GM21367 (cell line): Measurements from ENCODE around the gene SMIM43.
"Not testable (repeated sequence)": the region's sequence is repeated elsewhere in the genome, so short reads cannot be mapped to it uniquely, and the experiment has no call there.

ENCODE experiments used
- ATAC-seq: cut with Tn5 transposase; IDR thresholded peaks from one replicate; pipeline ENCODE4 v1.9.1; 2021; ENCODE audit not compliant: unreplicated experiment

SMIM43 gene

DNA sequence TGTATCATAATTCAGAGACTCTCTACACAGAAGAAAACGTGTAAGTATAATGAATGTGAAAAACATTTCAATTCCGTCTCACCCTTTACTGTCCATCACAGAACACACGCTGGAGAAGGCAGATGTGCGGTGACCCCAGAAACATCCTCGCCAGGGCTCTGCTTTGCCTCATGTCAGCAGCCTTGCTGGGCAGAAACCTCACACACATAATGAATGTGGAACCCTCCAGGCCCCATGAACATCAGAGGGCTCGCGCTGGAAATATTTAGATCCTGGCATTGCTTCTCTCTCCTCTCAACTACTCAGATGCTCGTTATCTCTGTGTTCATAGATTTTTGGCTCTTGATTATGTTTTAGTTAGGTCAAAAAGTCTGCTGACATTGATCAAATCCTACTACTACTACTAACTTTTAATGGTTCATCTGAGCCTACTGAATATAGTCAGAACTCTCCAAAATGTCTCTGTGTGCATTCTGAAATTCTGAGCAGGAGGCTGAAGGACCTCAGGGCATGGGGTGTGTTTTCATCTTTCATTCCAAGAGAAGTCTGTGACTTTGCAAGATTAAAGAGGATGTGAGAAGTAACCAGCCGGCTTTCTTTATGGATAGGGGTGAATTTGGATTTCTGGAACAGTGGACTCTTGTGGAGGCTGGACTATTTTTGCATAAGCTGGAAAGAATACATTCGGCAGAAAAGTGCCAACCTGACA lies 27.0 kb downstream of the SMIM43 start:
- ATAC-seq, result no peak

DNA sequence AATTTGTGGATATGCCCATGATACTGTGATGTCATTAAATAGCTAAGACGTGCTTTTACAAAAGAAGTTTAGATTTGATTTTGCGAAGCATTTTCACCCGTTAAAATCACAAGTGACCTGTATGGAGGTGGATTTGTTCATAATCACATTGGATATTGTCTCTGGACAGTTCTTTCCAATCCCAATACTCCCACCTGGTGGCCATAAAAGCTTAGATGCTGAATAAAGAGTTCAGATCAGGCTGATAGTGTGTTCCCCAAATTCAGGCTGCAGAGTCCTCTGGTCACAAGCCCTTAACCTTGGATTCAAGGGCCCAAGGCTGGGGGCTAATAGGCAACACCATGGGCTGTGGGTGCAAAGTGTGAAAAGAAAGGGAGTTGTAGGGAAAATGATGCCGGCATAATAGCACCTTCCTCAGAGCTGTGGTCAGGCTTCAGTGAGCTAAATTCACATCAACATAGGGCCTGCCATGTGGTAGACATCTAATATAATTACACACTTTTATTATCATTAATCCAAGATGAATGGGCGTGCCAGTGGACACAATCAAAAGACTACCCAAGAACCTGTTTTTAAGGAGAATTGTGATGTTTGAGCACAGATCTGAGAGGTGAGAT lies 28.1 kb downstream of the SMIM43 start:
- ATAC-seq, result no peak

DNA sequence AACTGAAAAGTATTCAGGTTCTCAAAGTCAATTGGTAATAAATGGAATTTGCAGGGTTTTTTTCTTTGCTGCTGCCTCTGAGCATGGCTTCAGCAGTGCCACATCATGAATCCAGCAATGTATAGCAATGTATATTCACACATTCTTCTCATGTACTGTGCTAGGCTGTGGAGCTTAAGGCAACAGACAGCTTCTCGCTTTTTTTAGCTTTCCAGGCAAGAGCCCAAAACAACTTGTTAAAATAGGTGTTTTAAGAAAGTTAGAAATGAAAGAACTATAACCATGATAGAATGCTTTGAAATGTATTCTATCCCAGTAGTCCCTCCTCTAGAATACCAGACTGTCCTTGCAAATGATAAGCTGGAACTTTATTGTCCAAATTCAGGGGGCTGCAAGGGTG lies 30.4 kb downstream of the SMIM43 start:
- ATAC-seq, result no peak

DNA sequence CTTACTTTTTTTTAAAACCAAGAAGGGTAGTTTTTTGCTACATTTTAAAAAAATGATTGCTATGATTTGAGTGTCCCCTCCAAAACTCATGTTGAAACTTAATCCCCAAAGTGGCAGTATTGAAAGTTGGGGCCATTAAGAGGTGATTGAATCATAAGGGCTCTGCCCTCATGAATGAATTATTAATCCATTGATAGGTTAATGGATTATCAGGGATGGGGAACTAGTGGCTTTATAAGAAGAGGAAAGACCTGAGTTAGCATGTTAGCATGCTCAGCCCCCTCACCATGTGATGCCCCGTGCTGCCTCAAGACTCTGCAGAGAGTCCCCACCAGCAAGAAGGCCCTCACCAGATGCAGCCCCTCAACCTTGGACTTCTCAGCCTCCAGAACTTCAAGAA lies 31.0 kb downstream of the SMIM43 start:
- no peak for ATAC-seq

DNA sequence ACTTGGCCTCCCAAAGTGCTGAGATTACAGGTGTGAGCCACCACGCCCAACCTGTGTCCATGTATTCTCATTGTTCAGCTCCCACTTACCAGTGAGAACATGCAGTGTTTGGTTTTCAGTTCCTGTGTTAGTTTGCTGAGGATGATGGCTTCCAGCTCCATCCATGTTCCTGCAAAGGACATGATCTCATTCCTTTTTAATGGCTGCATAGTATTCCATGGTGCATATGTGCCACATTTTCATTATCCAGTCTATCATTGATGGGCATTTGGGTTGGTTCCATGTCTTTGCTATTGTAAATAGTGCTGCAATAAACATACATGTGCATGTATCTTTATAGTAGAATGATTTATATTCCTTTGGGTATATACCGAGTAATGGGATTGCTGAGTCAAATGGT lies 35.2 kb downstream of the SMIM43 start:
- not testable (repeated sequence) for ATAC-seq

DNA sequence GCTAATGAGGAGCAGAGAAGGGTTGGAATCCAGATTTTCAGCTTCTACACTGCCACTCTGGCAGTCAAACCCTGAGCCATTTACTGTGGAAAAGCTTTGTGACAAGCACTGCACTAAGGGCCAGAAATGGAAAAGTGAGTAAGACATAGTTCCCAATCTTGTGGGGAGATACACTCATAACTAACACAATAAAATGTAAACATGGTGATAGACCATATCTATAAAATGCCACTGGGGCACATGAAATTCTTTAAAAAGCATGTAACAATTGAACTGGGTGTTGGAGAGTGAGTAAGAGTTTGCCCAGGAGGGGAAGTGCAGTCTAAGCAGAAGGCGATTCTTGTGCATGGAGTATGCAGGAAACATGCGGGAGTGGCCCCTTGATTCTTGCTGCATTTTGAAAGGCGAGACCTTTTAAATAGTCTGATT lies 36.2 kb downstream of the SMIM43 start:
- ATAC-seq, result no peak

DNA sequence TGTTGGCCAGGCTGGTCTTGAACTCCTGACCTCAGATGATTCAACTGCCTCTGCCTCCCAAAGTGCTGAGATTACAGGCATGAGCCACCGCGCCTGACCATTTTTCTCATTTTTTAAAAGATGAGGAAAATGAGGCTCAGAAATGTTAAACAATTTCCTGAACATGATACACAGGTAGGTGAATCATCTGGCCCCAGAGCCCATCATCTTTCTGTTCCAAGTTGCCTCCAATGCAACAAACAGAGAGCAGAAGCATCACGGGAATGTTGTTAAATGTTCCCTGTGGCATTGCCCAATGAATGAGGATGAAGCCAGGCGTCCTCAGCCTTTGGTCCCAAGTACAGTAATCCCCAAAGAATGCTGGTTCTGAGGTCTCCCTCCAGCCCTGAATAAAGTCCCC lies 36.9 kb downstream of the SMIM43 start:
- no peak for ATAC-seq

DNA sequence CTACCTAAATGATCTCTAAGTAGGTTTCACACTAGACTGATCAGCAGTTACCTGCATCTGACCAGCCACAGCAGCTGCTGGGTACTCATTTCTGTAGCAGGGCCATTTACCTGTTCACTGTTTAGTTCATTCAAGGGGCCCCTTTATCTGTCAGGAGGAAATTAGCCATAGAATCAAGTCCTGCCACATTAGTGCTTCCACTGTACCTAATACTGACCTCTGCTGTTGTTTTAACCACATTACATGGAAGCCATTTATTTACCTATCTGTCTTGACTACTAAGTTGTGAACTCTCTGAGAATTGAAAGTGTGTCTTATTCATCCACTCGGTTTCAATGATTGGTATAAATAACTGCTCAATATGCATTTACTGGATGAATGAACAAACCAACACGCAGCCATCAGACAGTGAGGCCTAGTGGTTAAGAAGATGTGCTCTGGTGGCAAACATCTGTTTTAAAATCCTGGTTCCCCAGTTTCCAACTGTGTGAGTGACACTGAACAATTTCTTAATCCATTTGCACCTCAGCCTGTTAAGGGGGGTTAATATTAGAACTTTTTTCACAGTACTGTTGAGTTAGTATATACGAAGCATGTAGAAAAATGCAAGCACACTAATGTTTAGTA lies 38.2 kb downstream of the SMIM43 start:
- ATAC-seq, result peak; percentile 99

DNA sequence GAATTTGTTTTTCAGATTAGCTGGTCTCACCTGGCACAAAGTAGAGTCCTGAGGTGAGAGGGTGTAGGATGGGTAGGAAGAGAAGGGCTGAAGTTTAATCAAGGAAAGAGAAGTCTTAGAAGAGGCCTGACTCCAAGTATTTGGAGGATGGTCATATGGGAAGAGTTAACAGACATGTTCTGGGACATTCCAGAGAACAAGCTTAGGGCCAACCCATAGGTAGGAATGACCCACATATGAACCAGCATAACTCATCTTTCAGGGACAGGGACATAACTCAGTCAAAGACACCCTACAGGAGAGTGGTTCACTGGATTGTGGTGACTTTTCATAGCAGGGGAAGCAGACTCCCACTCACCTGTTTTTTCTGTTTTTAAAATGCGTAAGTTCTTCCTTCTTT lies 40.3 kb downstream of the SMIM43 start:
- ATAC-seq, result no peak

DNA sequence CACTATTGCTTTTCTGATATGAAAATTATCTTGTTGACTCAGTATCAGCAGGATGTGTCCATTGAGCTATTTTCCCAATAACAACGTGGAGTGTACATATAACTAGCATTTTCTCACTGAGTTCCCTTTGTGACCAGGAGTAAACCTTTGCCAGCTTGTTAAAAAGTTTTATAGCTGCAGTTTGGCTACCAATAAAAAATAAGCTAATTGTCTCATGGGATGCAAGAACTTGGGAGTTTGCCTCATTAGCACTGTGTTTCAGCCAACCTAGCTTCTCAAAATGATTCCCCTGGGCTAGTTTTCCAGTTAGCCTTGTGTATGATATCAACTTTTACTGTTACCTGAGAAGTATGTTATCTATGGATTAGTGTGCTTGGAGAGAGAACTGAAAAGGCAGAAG lies 43.3 kb downstream of the SMIM43 start:
- no peak for ATAC-seq

DNA sequence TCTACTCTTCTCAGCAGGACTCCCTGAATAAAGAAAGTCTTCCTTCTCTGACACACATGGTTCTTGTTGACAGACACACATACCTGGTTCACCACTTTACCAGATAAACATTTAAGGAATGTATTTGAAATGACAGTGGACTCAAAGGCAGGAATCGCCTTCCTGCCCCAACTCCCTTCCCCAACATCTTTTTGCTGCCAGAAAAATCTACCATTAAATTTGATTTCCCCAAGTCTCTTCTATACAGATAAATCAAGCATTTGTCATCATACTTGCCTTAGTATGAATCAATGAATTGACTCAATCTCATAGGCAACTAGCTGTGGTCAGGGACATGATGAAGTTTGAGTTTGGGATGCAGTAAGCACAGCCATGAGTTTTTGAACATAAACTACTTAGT lies 44.9 kb downstream of the SMIM43 start:
- ATAC-seq, result no peak

DNA sequence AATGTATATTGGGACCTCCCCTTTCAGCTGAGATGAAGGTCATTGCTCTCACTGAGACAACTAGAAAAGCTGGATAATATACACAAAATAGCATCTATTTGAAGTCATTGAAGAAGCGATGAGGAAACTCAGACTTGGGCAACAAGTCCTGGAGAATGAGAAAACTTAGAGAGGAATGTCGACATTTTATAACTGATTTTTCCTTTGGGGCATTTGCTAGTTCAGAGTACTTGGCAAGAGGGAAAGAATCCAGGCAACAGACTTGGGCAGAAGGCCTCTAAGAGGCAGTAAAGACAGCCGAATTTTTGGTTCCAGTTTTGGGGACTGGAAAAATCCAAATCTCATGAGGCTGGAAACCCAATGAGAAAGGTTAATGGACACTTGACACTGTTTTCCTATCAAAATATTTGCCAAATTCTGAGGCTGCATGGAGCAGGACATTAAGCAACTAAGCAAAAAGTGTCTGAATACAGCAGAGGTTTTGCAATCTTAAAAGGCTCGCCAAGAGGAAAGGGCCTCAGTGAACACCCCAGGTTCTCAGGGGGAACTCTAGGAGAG lies 47.2 kb downstream of the SMIM43 start:
- ATAC-seq, result no peak

DNA sequence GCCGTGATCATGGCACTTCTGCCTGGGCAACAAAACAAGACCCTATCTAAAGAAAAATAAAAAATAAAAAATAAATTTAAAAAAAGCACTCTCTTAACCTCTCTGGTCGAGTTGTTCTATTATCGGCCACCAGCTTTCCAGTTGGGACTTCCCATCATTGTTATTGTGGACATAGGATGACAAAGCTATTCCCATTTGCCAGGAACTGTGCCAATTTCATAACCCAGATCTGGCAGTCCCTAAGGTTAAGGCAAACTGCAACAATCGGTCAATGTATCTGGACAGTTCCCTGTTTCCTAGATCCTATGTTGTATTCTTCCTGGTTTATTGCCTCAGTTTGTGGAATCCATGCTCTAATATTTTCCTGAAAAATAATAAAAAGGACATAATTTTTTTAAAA lies 50.4 kb downstream of the SMIM43 start:
- no peak for ATAC-seq

DNA sequence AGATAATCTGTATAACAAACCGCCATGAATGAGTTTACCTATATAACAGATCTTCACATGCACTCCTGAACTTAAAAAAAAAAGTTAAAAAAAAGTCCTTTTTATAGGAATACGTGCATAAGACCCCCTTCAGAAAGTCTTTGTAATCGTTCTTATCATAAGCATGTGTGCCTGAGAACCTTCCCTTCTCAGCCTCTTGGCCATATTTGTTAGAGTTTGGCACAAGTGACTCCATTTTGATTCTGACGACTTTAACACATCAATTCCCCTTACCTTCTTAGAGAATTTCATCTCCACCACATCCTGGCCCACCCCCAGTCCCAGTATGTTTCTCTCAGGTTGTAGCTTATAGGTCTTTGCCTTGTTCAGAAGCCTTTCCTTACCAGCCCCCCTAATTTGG lies 52.2 kb downstream of the SMIM43 start:
- ATAC-seq, result no peak

DNA sequence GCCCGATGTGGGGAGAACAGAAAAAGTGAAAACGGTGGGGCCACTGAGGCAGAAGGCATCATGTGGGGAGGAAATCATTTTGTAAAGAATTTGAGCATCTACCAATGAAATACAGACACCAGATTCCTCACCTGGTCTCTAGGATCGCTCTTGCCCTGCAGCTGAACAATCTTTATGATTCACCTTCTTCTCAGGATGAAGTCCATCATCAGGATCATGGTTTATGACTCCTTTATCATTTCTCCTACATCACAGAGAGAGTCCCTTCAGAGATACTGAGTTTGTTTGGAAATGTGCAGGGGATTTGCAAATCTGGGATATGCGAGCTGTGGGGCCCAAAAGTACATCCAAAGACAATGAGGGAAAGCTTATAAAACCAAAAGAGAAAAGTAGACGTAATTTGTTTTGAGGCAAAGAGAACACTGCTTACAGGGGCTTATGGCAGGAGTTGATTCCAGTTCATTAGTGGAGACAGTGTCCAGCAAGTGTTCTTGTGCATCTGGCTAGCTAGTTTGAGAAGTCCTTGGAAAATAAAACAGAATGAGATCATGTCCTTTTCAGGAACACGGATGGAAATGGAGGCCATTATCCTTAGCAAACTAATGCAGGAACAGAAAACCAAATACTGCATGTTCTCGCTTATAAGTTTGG lies 52.8 kb downstream of the SMIM43 start:
- no peak for ATAC-seq

DNA sequence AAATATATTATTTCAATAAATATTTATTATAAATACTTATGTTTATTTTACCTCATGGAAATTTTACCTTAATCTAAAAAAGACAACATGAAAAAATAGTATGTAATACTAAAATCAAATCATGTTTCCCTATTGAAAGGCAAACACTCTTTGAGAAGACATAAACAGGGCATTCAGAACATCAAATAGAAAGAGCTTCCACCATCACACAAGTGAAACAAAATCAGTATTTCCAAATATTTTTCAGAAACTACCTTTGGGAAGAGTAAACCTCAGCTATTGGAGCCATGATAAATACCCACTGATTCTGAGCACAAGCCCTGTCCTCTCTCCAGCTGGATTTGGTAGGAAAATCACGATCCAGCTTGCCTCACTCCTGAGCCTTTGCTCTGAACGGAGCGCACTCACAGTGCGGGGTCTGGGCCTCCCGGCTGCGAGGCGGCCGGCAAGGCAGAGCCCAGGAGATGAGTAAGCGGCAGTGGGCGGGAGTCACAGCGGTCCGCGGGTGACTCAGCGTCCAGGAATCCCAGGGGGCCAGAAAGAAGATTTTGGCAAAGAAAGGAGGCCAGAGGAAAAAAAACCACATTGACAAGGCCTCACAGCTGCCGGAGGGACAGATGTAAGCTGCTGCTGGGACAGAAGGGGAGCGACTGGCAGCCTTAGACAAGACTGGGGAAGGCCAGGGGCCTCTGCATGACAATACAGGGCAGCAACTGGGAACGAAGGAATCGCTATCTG lies 53.5 kb downstream of the SMIM43 start:
- ATAC-seq, result peak; percentile 87

DNA sequence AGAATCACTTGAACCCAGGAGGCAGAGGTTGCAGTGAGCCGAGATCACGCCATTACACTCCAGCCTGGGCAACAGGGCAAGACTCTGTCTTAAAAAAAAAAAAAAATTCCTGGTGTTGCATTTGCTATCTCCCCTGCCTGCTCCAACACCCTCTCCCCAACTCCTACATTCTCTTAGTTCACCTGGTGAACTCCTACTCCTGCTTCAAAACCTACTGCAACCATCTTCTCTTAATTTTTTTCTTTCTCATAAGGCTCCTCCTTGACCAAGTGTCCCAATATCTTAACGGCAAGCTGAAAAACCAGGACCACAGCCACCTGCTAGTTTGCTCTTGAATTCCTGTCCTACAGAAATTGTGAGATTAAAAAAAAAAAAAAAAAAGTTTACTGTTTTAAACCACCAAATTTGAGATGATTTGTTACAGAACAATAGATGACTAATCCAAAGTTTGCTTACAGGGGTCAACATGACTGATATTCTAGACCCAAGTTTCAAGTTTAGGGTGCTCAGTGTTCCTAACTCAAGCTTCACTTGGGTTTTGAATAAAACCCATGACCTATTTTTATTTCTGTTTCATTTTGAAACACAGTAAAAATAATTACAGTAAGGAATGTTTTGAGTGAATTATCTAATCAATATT lies 55.1 kb downstream of the SMIM43 start:
- no peak for ATAC-seq
